OCI-LY3 (cell line): Measurements from ENCODE around the gene SLC16A7.

ENCODE experiments used
- H2AFZ ChIP-seq: fragments of 200-600, 300-600 bp; shearing (Covaris generic); 2 replicates; pipeline ENCODE4 v1.6.0; 2014; ENCODE audit warnings: antibody characterized with exemption, low read depth, low read length
- H3K27ac ChIP-seq: fragments of 200-600, 300-600 bp; sonication (generic); 2 replicates; pipeline ENCODE4 v1.5.1; 2014; ENCODE audit warnings: mild to moderate bottlenecking, low read length, moderate library complexity, mixed read lengths
- H3K27me3 ChIP-seq: fragments of 200-600, 300-600 bp; sonication (generic); 2 replicates; pipeline ENCODE4 v1.6.1; 2014; ENCODE audit warnings: low read depth, low read length, mixed read lengths
- H3K36me3 ChIP-seq: fragments of 200-600, 300-600 bp; sonication (generic); replicated peaks from 2 replicates; pipeline ENCODE3; 2014; ENCODE audit warnings: low read depth, low read length, mixed read lengths
- H3K4me1 ChIP-seq: fragments of 300-600, 200-600 bp; sonication (generic); 2 replicates; pipeline ENCODE4 v1.6.1; 2014; ENCODE audit warnings: low read length, mixed read lengths
- H3K4me2 ChIP-seq: fragments of 200-600, 300-600 bp; sonication (generic); 2 replicates; pipeline ENCODE4 v1.6.1; 2014; ENCODE audit warnings: low read length, mixed read lengths
- H3K4me3 ChIP-seq: fragments of 300-600, 200-600 bp; sonication (generic); 2 replicates; pipeline ENCODE4 v1.5.1; 2014; ENCODE audit warnings: antibody characterized with exemption, mild to moderate bottlenecking, low read length, moderate library complexity
- H3K79me2 ChIP-seq: fragments of 300-600, 200-600 bp; shearing (Covaris generic); 2 replicates; pipeline ENCODE4 v1.6.1; 2014; ENCODE audit warnings: mild to moderate bottlenecking, low read length, mixed read lengths
- H3K9ac ChIP-seq: fragments of 300-600, 200-600 bp; shearing (Covaris generic); 2 replicates; pipeline ENCODE4 v1.6.0; 2014; ENCODE audit warnings: mild to moderate bottlenecking, low read length, moderate library complexity
- H3K9me3 ChIP-seq: fragments of 200-600, 300-600 bp; shearing (Covaris generic); 2 replicates; pipeline ENCODE4 v1.6.1; 2014; ENCODE audit warnings: low read length, mixed read lengths; ENCODE audit not compliant: insufficient read depth
- H4K20me1 ChIP-seq: fragments of 200-600, 300-600 bp; sonication (generic); 2 replicates; pipeline ENCODE4 v1.6.1; 2016; ENCODE audit warnings: low read length, mixed read lengths; ENCODE audit not compliant: insufficient read depth
- EZH2phosphoT487 ChIP-seq: fragments of 200-600 bp; shearing (Covaris generic); IDR thresholded peaks from 2 replicates; pipeline ENCODE4 v1.6.1; 2018; ENCODE audit warnings: antibody characterized with exemption, mixed run types, low read depth
- TF ChIP-seq, protein P1 (sequence below): fragments of 200-600, 300-600 bp; sonication (generic); IDR thresholded peaks from 2 replicates; pipeline ENCODE4 v1.5.1; 2014; ENCODE audit warnings: antibody characterized with exemption, low read length, low read depth

SLC16A7 gene

DNA sequence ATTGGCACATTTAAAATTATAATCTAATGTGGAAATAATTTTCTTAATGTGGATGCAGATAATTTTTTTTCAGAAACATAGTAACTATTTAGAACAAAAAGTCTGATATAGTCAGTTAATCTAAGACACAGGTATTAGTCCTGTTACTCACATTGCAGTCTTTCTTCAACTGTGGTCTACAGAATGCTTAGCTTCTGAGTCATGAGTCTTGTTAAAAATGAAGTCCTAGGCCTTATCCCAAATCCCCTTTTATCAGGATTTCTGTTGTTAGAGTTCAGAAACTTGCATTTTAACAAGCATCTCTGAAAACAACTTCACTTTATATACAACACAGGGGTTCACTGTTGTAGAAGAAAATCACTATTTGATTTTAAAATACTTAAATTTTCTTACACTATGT lies 112.2 kb downstream of the SLC16A7 start:
- Histone ChIP-seq H3K4me2 (no peak overlapping the region), H3K79me2 (no peaks in the 10 kb centered on the region), H3K4me1 (no peaks in the 10 kb centered on the region), H2AFZ (no peak overlapping the region), H4K20me1 (no peaks in the 10 kb centered on the region), H3K27ac (no peak overlapping the region), H3K9me3 (no peaks in the 10 kb centered on the region), H3K4me3 (no peak overlapping the region), H3K27me3 (no peaks in the 10 kb centered on the region), H3K36me3 (no peaks in the 10 kb centered on the region), H3K9ac (no peak overlapping the region)
- no peak for TF ChIP-seq EZH2phosphoT487
- TF ChIP-seq, protein P1, sequence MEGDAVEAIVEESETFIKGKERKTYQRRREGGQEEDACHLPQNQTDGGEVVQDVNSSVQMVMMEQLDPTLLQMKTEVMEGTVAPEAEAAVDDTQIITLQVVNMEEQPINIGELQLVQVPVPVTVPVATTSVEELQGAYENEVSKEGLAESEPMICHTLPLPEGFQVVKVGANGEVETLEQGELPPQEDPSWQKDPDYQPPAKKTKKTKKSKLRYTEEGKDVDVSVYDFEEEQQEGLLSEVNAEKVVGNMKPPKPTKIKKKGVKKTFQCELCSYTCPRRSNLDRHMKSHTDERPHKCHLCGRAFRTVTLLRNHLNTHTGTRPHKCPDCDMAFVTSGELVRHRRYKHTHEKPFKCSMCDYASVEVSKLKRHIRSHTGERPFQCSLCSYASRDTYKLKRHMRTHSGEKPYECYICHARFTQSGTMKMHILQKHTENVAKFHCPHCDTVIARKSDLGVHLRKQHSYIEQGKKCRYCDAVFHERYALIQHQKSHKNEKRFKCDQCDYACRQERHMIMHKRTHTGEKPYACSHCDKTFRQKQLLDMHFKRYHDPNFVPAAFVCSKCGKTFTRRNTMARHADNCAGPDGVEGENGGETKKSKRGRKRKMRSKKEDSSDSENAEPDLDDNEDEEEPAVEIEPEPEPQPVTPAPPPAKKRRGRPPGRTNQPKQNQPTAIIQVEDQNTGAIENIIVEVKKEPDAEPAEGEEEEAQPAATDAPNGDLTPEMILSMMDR, result no peak

DNA sequence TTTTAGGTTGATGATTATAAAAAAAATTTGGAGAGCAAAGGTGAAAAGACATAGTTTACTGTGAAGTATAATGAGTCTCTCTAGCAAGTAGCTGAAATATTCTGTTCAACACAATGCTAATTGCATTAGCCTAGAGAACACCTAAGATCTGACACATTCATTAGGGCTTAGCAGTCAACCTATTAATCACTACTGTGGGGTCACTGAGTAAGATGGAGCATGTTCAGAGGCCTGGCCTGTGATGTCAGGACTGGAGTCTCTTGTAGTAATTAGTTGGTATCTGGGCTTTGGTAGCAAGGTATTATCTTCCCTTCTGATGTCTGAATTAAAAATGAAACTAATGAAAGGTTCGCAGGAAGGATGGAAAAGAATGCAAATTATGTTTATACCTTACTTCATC lies 112.7 kb downstream of the SLC16A7 start:
- TF ChIP-seq, protein P1, result no peak
- no peak for TF ChIP-seq EZH2phosphoT487
- Histone ChIP-seq H3K79me2 (no peaks in the 10 kb centered on the region), H3K36me3 (no peaks in the 10 kb centered on the region), H2AFZ (no peak overlapping the region), H3K9me3 (no peaks in the 10 kb centered on the region), H3K4me1 (no peaks in the 10 kb centered on the region), H3K4me2 (no peak overlapping the region), H3K27ac (no peak overlapping the region), H3K9ac (no peak overlapping the region), H4K20me1 (no peaks in the 10 kb centered on the region), H3K27me3 (no peaks in the 10 kb centered on the region), H3K4me3 (no peak overlapping the region)

DNA sequence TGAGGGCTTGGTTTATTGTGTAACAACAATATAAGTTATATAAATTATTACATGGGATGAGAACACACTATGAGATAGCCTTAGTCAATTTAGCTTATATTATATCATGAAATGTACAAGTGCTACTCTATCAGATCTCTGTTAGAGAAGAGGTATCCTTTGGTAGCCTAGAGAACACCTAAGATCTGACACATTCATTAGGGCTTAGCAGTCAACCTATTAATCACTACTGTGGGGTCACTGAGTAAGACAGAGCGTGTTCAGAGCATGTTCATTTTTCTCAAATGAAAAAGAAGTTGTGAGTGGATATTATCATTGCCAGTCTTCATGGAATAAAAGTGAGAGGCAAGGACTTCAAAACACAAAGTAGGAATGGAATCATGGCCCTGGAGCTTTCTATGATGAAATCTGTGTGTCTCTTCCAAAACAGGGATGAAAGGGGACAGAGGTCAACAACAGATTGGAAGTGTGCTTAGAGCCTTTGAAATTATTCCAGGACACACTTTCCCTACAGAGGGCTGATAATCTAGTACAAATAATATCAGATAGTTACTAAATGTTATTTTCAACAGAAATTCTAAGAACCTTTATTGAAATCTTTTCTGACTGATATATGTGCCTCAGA lies 114.3 kb downstream of the SLC16A7 start:
- TF ChIP-seq, protein P1, result no peak
- TF ChIP-seq EZH2phosphoT487, result no peak
- Histone ChIP-seq H3K4me1 (no peaks in the 10 kb centered on the region), H2AFZ (no peak overlapping the region), H3K36me3 (no peaks in the 10 kb centered on the region), H3K9me3 (no peaks in the 10 kb centered on the region), H3K4me3 (no peak overlapping the region), H3K27ac (no peak overlapping the region), H3K4me2 (no peak overlapping the region), H3K27me3 (no peaks in the 10 kb centered on the region), H3K9ac (no peak overlapping the region), H4K20me1 (no peaks in the 10 kb centered on the region), H3K79me2 (no peaks in the 10 kb centered on the region)

DNA sequence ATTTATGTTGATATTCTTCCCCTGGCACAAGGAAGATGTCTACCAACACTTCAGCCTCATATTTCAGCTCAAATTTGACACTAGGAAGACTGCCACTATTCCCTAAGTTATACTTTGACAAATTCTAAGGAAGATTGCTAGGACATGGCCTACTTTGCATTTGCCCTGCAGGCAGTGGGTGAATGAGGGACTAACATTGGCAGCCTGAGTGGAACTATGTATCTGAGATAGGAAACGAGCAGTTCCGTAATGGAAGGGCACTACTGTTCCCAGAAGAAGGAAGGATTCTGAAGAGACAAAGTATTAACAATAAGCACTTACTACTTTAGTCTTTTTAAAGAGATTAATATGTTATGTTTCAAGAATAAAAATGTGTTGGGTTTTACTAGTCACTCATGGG lies 115.1 kb downstream of the SLC16A7 start:
- H3K9ac ChIP-seq, result no peak overlapping the region
- H3K27ac ChIP-seq, result no peak overlapping the region
- H4K20me1 ChIP-seq, result no peaks in the 10 kb centered on the region
- no peak overlapping the region for H3K4me2 ChIP-seq
- H3K27me3 ChIP-seq, result no peaks in the 10 kb centered on the region
- no peak for TF ChIP-seq EZH2phosphoT487
- TF ChIP-seq, protein P1, result no peak
- no peaks in the 10 kb centered on the region for H3K79me2 ChIP-seq
- no peaks in the 10 kb centered on the region for H3K36me3 ChIP-seq
- H3K9me3 ChIP-seq, result no peaks in the 10 kb centered on the region
- H3K4me3 ChIP-seq, result no peak overlapping the region
- no peak overlapping the region for H2AFZ ChIP-seq
- H3K4me1 ChIP-seq, result no peaks in the 10 kb centered on the region
